Sigmoid colon (tissue), 7 donors: ENCODE measurements around the gene RBM23. TPM values are rescaled to one million over a fixed set of nuclear protein-coding genes. Genes with fewer than 3 reads are reported as not detected.

Experiments used
- DNase-seq: peaks from one replicate; pipeline ENCODE4 v3.0.0-alpha.2; 2019
- H3K27ac ChIP-seq, 4 donors: fragments of 200-600 bp; sonication (generic); one replicate each; pipeline ENCODE4 v1.5.1; 2016 to 2019; ENCODE audit warnings: mild to moderate bottlenecking in 1 of 4
- H3K27me3 ChIP-seq, 3 donors: fragments of 200-600 bp; sonication (generic); one replicate each; pipeline ENCODE4 v1.5.1; 2019; ENCODE audit warnings: mild to moderate bottlenecking in 1 of 3
- H3K36me3 ChIP-seq, 4 donors: fragments of 200-600 bp; sonication (generic); one replicate each; pipeline ENCODE4 v1.5.1; 2016 to 2019
- H3K4me1 ChIP-seq, 4 donors: fragments of 200-600 bp; sonication (generic); one replicate each; pipeline ENCODE4 v1.5.1; 2017 to 2019
- H3K4me3 ChIP-seq, 4 donors: fragments of 200-600 bp; sonication (generic); one replicate each; pipeline ENCODE4 v1.5.1; 2017 to 2019; ENCODE audit warnings: mild to moderate bottlenecking in 2 of 4, moderate library complexity in 1 of 4
- H3K9me3 ChIP-seq, 4 donors: fragments of 200-600 bp in 3 of 4; sonication (generic) in 3 of 4; one replicate each; pipeline versions ENCODE4 v1.5.1 to v1.6.1; 2013 to 2019
- CTCF ChIP-seq, 4 experiments: fragments of 450-650 bp in 3 of 4; fragments of 200-600 bp in 1 of 4; IDR thresholded peaks; one replicate each; pipeline ENCODE4 v1.5.1; 2016 to 2019; ENCODE audit warnings: antibody characterized with exemption in 4 of 4, mild to moderate bottlenecking in 3 of 4, moderate library complexity in 2 of 4
- EP300 ChIP-seq, 4 donors: sonication (generic); formaldehyde crosslinking; IDR thresholded peaks; one replicate each; pipeline ENCODE4 v1.6.1; 2017; ENCODE audit warnings: antibody characterized with exemption in 4 of 4
- POLR2A ChIP-seq, 2 donors: fragments of 450-650 bp; IDR thresholded peaks; one replicate each; pipeline ENCODE4 v1.6.1; 2016; ENCODE audit warnings: antibody characterized with exemption in 2 of 2, mild to moderate bottlenecking in 2 of 2, moderate library complexity in 2 of 2
- POLR2AphosphoS5 ChIP-seq, 4 donors: sonication (generic); formaldehyde crosslinking; IDR thresholded peaks; one replicate each; pipeline ENCODE4 v1.6.1; 2017; ENCODE audit warnings: antibody characterized with exemption in 4 of 4
- WGBS, 2 donors: extraction: QIAGEN DNeasy Blood & Tissue Kit; methylation state at CpG; one replicate each; pipeline ENCODE4 v1.1.7; 2013; 5-methylcytosine and 5-hydroxymethylcytosine counted together
- intact Hi-C: fragments of 100-400 bp; cut with DNase I; formaldehyde crosslinking; loops from one replicate; pipeline ENCODE4 v1.15.1; 2023
- polyA plus RNA-seq, 3 donors: library from polyadenylated mRNA; stranded (reverse); fragments of 200-250 nt; gene quantifications; one replicate each; pipeline ENCODE4 v1.2.3, GENCODE V29; 2013
- total RNA-seq, 4 donors: library from RNA; depleted of rRNA; stranded (reverse); fragments of >200 nt; gene quantifications; one replicate each; pipeline ENCODE4 v1.1.0, GENCODE V29; 2016
- donor health status: healthy with polysubstance abuse.
- donor health status: Bipolar disorder and iron deficiency.
- donor health status: healthy.

RBM23 gene
- total and polyA plus RNA-seq, 7 donors, result 31.8 to 5,076 (median 356) TPM

DNA sequence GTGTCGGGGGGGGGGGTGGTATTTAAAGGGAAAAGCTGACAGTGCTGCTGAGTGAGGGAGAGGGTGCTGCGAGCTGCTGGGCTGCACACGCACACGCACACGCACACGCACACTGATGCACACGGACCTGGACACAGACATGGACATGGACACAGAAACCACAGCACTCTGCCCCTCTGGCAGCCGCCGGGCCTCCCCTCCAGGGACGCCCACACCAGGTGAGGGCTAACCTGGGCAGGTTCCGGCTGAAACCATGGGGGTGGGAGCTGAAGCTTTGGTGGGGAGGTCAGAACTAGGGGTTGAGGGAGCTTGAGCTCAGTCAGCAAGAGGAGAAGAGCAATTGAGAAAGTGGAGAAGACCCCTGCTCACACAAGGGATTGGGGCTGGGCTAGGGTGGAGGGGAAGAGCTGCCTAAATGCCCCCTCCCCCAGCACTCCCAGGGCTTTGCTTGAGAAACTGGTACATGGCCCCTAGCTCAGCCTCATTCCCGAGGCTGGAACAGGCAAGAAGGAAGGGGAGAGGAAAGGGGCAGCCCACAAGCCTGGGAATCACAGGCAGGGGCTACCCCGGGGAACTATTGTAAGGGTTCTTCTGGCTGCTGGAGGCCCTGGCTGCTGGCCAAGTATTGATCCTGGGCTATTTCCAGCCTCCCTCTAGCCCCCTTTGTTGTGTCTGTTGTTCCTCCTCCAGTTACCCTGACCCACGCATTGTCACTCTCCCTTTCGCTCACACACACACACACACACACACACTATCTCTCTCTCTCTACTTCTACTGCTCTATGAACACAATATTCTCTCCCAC lies 35.6 kb downstream of the RBM23 start, which contains the start of gene REM2:
REM2 (plus strand) TSS at position 50 of the 804 bp plus-strand sequence; CDS start at position 116, 66 bp downstream.
- no peak for DNase-seq
- 27 to 50% methylated on average over 15 of the region's 15 CpGs for WGBS, 2 donors

GRCh38 chr14:22882529-22883172 lies 36.3 kb downstream of the RBM23 start:
- no peak for TF ChIP-seq CTCF (IDR thresholded peaks at IDR 0.05)
- peak in 2 of 4 donors; percentile 11 to 33 for TF ChIP-seq POLR2AphosphoS5 (IDR thresholded peaks at IDR 0.05)
- no peak overlapping the region for H3K4me3 ChIP-seq
- H3K4me1 ChIP-seq, result peaks cover 0 to 34% (median 25%) of the 10 kb centered on the region in 4 donors
- no peak overlapping the region for H3K27ac ChIP-seq
- 16 to 31% methylated on average over 6 of the region's 6 CpGs for WGBS, 2 donors
- H3K9me3 ChIP-seq, result no peaks in the 10 kb centered on the region
- peaks cover 10 to 20% (median 13%) of the 10 kb centered on the region in 4 donors for H3K36me3 ChIP-seq
- H3K27me3 ChIP-seq, result no peaks in the 10 kb centered on the region
- DNase-seq, result peak; percentile 70
- intact Hi-C loops, result no loop called here

More for the DNA sequence above, 35.6 kb downstream of the RBM23 start, which contains the start of gene REM2:
- H3K36me3 ChIP-seq, result peaks cover 3 to 13% (median 6%) of the 10 kb centered on the region in 4 donors
- H3K27me3 ChIP-seq, result no peaks in the 10 kb centered on the region
- intact Hi-C loops, result no loop called here
- H3K27ac ChIP-seq, result no peak within 1 kb of the TSS
- H3K4me3 ChIP-seq, result no peak within 1 kb of the TSS
- TF ChIP-seq POLR2AphosphoS5 (IDR thresholded peaks at IDR 0.05) (peak in 2 of 4 donors; percentile 49 to 58), POLR2A (IDR thresholded peaks at IDR 0.05) (no peak)
- H3K4me1 ChIP-seq, result peaks cover 0 to 40% (median 28%) of the 10 kb centered on the region in 4 donors
- H3K9me3 ChIP-seq, result no peaks in the 10 kb centered on the region

DNA sequence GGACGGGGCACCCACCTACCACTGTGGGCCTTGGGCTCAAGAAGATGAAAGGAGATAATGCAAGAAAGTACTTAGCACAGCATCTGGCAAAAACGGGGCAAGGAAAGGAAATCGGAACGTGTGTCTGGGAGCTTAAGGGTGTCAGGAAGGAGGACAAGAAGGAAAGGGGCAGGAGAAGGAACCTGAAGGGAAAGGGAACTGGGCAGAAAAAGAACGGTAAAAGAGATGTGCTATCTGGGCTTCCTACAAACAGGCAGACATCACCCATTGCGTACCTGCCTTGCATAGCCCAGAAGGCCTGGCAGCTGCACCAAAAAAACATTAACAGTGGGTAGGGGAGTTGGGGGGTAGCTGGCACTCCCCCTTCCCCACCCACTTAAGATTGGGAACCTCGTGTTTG lies 36.9 kb downstream of the RBM23 start:
- TF ChIP-seq CTCF (IDR thresholded peaks at IDR 0.05) (no peak), POLR2A (IDR thresholded peaks at IDR 0.05) (no peak), POLR2AphosphoS5 (IDR thresholded peaks at IDR 0.05) (no peak), EP300 (IDR thresholded peaks at IDR 0.05) (no peak)
- peaks cover 16 to 26% (median 19%) of the 10 kb centered on the region in 4 donors for H3K36me3 ChIP-seq
- intact Hi-C loops, result no loop called here
- no peak for DNase-seq
- no peaks in the 10 kb centered on the region for H3K9me3 ChIP-seq
- WGBS, 2 donors, result 38 to 46% methylated on average over 7 of the region's 7 CpGs
- H3K4me3 ChIP-seq, result no peak overlapping the region
- peaks cover 0 to 28% (median 20%) of the 10 kb centered on the region in 4 donors for H3K4me1 ChIP-seq
- H3K27me3 ChIP-seq, result no peaks in the 10 kb centered on the region
- no peak overlapping the region for H3K27ac ChIP-seq

DNA sequence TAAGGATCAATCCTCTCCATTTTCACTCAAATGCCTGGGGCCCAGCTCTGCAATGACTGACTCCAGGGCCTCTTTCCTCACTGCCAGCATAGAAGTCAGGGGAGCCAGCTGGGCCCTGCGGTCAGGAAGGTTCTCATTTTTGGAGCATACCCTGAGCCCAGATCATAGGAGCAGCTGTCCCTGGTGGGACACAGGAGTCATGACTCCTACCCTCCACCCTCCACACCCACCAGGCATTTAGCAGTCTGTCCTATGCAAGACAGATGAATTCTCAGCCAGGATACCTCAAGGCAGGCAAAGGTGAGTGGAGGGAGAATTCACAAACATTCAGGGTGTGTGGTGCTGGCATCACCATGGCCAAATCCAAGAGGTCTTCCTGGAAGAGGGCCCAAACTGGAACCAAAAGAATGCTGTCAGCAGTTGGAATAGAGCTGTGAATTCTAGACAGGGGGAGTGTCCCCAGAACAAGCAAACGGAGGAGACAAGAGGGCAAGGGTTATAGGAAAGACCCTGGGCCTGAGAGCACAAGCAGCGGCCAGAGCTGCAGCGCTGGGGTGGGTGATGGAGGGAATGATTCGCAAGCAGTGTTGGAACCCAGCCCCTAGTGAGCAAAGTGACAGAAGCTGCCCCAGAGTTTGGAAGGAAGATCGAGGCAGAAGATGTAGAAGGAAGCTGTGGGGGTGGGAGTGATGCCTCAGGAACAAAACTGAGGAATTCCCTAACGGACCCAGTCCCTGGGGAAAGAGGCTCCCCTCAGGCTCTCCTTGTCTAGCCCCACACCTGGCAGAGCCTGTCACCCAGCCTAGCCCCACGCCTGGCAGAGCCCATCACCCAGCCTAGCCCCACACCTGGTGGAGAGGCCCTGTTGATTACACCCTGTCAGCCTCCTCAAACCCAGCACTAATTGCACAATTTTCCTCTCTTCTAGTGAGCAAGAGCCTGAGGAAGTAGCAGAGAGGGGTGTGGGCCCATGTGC lies 40.4 kb downstream of the RBM23 start:
- H3K27ac ChIP-seq, result no peak overlapping the region
- peaks cover 0 to 47% (median 40%) of the 10 kb centered on the region in 4 donors for H3K4me1 ChIP-seq
- no peak overlapping the region for H3K4me3 ChIP-seq
- no peaks in the 10 kb centered on the region for H3K9me3 ChIP-seq
- intact Hi-C loops, result no loop called here
- DNase-seq, result no peak
- peaks cover 43 to 61% (median 52%) of the 10 kb centered on the region in 4 donors for H3K36me3 ChIP-seq
- TF ChIP-seq POLR2A (IDR thresholded peaks at IDR 0.05) (no peak), CTCF (IDR thresholded peaks at IDR 0.05) (no peak), EP300 (IDR thresholded peaks at IDR 0.05) (no peak), POLR2AphosphoS5 (IDR thresholded peaks at IDR 0.05) (no peak)
- no peaks in the 10 kb centered on the region for H3K27me3 ChIP-seq
- WGBS, 2 donors, result 84 to 86% methylated on average over 8 of the region's 8 CpGs
